ENCODE data around the gene COL5A1.
A peak's percentile ranks its signal among the peaks of the same experiment; 100 is the strongest.

Gene COL5A1

GRCh38 chr9:134706522-134706921 lies 64.9 kb downstream of the COL5A1 start:
- no peak overlapping the region for H3K9ac ChIP-seq
- no peaks in the 10 kb centered on the region for H3K36me3 ChIP-seq (ENCODE audit: control insufficient read depth, insufficient read depth, low read length)
- no peak overlapping the region for H3K27ac ChIP-seq
- no peak overlapping the region for H3K4me2 ChIP-seq (ENCODE audit: low read length)
- TF ChIP-seq CTCF (IDR thresholded peaks at IDR 0.05): no peak
- H2AFZ ChIP-seq: no peak overlapping the region
- H3K4me3 ChIP-seq (ENCODE audit: low read depth, low read length): no peak overlapping the region
- H3K9me3 ChIP-seq (ENCODE audit: control insufficient read depth, low read length): no peaks in the 10 kb centered on the region
- H3K27me3 ChIP-seq (ENCODE audit: control insufficient read depth, insufficient read depth, low read length): no peaks in the 10 kb centered on the region
- peaks cover 7% of the 10 kb centered on the region for H3K4me1 ChIP-seq
- H3K79me2 ChIP-seq: no peaks in the 10 kb centered on the region

- Histone ChIP-seq H2AFZ (no peak overlapping the region), H3K4me1 (peaks cover 7% of the 10 kb centered on the region), H3K36me3 (ENCODE audit: control insufficient read depth, insufficient read depth, low read length) (no peaks in the 10 kb centered on the region), H3K9ac (no peak overlapping the region), H3K4me3 (ENCODE audit: low read depth, low read length) (no peak overlapping the region), H3K4me2 (ENCODE audit: low read length) (no peak overlapping the region), H3K27ac (peak overlapping the region; percentile 42), H3K79me2 (no peaks in the 10 kb centered on the region), H3K27me3 (ENCODE audit: control insufficient read depth, insufficient read depth, low read length) (no peaks in the 10 kb centered on the region), H3K9me3 (ENCODE audit: control insufficient read depth, low read length) (no peaks in the 10 kb centered on the region)
- no peak for TF ChIP-seq CTCF (IDR thresholded peaks at IDR 0.05)
These were observed 65.6 kb downstream of the COL5A1 start for GRCh38 chr9:134707031-134707680.

GRCh38 chr9:134707731-134708671 lies 66.4 kb downstream of the COL5A1 start:
- H3K27me3 ChIP-seq (ENCODE audit: control insufficient read depth, insufficient read depth, low read length): no peaks in the 10 kb centered on the region
- no peak overlapping the region for H3K4me3 ChIP-seq (ENCODE audit: low read depth, low read length)
- H3K27ac ChIP-seq: no peak overlapping the region
- TF ChIP-seq CTCF (IDR thresholded peaks at IDR 0.05): no peak
- no peak overlapping the region for H3K4me2 ChIP-seq (ENCODE audit: low read length)
- H3K9ac ChIP-seq: no peak overlapping the region
- peaks cover 2% of the 10 kb centered on the region for H3K4me1 ChIP-seq
- no peak overlapping the region for H2AFZ ChIP-seq
- no peaks in the 10 kb centered on the region for H3K36me3 ChIP-seq (ENCODE audit: control insufficient read depth, insufficient read depth, low read length)
- H3K9me3 ChIP-seq (ENCODE audit: control insufficient read depth, low read length): no peaks in the 10 kb centered on the region
- H3K79me2 ChIP-seq: no peaks in the 10 kb centered on the region

GRCh38 chr9:134708672-134709038 lies 67.1 kb downstream of the COL5A1 start:
- Histone ChIP-seq H3K9ac (no peak overlapping the region), H3K27me3 (ENCODE audit: control insufficient read depth, insufficient read depth, low read length) (no peaks in the 10 kb centered on the region), H3K36me3 (ENCODE audit: control insufficient read depth, insufficient read depth, low read length) (no peaks in the 10 kb centered on the region), H3K4me2 (ENCODE audit: low read length) (no peak overlapping the region), H3K9me3 (ENCODE audit: control insufficient read depth, low read length) (no peaks in the 10 kb centered on the region), H3K4me3 (ENCODE audit: low read depth, low read length) (no peak overlapping the region), H3K79me2 (no peaks in the 10 kb centered on the region), H2AFZ (no peak overlapping the region), H3K4me1 (no peaks in the 10 kb centered on the region), H3K27ac (no peak overlapping the region)
- TF ChIP-seq CTCF (IDR thresholded peaks at IDR 0.05): no peak
